Head of caudate nucleus (tissue), 42 donors: ENCODE data around the gene LNX2.

Source experiments
- DNase-seq, 42 donors: peaks; one replicate each; pipeline versions ENCODE4 v3.0.0 to v3.0.0-alpha.2; 2020 to 2021; ENCODE audit warnings: mixed read lengths in 7 of 42
- intact Hi-C: fragments of 100-400 bp; cut with DNase I; formaldehyde crosslinking; loops from one replicate; pipeline ENCODE4 v1.15.0; 2022

Gene LNX2

DNA sequence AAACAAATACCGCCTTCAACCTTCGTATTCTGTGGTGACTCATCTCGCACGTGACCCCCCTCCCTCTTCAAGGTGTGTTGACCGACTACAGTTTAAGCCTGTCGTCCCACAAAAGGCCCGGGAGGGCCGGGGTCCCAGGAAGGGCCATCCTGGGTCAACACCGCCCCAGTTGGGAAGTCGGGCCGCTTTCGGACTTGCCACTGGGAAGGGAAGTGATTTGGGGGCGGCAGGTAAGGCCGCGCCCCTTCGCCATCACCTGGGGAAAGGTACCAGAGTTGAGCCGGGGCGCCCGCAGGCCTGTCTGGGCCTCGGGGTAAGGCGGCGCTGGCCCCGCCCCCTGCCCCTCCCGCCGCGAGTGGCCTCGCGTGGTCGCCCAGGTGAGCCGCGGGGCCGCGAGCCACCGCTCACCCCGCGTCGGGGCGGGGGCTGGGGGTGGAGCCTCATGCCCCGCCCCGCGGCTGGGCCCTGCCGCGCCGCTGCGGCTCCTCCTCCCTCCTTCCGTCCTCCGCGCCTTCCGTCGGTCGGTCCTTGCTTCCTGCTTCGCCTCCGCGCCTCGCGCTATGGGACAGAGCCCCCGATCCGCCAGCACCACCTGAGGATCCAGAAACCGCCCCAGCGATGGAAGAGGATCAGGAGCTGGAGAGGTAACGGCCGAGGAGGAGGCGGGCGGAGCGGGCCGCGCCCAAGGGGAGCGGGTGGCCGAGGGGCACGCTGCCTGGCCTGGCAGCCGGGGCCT lies 1.2 kb upstream of the LNX2 start, which contains the start of gene POLR1D:
POLR1D (plus strand) TSS at position 527 of the 736 bp plus-strand sequence; CDS start at position 619, 92 bp downstream.
- intact Hi-C loops: loop anchor here (10.0 kb wide), 2 partner anchors 167 to 197 kb away; partner anchors contain the start of genes GTF3A and MTIF3
- peak; percentile 50 to 92 (median 83) for DNase-seq

DNA sequence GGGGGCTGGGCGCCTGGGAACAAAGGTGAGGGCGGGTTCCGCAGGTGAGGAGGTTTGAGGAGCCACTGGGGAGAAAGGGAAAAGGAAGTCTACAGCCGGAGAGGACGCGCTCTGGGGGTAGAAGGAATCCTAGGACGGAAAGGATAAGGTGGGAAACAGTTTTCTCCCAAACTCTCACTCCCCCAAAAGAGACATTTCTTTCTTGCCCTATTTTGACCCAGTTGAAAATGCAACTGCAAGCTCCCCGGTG lies 712 bp upstream of the LNX2 start:
- no peak for DNase-seq
- intact Hi-C loops: loop anchor here (10.0 kb wide), 2 partner anchors 166 to 196 kb away; partner anchors contain the start of genes GTF3A and MTIF3

DNA sequence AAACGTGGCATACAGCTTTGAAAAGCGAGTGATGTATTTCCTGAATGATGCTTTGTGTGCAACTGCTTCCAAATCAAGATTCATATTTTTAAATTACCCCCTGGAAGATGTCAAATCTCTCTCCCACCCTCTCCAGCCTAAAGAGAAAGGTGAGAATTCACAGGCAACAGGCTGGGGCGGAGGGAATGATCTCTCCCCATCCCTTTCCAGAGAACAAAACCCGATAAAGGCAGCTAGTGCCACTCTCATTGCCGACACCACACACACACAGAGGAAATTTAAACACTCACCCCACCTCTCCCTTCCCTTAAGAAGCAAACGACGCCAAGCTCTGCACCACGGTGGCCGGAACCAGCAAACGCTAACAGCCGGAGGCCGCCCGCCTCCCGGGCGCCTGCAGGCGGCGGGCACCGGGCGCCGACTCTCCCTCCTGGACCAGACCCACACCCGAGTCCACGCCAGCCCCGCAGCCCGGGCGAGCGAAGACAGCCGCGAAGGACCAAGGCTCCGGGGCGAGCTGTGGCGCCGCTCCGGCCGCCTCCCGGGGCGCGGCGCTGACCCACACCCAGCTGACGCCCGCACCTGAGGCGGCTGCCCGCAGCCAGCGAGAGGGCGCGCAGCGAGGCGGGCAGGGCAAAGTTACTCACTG lies 477 bp downstream of the LNX2 start:
- intact Hi-C loops: loop anchor here (10.0 kb wide), 2 partner anchors 165 to 195 kb away; partner anchors contain the start of genes GTF3A and MTIF3
- peak in 21 of 42 donors; percentile 7 to 64 (median 31) for DNase-seq

DNA sequence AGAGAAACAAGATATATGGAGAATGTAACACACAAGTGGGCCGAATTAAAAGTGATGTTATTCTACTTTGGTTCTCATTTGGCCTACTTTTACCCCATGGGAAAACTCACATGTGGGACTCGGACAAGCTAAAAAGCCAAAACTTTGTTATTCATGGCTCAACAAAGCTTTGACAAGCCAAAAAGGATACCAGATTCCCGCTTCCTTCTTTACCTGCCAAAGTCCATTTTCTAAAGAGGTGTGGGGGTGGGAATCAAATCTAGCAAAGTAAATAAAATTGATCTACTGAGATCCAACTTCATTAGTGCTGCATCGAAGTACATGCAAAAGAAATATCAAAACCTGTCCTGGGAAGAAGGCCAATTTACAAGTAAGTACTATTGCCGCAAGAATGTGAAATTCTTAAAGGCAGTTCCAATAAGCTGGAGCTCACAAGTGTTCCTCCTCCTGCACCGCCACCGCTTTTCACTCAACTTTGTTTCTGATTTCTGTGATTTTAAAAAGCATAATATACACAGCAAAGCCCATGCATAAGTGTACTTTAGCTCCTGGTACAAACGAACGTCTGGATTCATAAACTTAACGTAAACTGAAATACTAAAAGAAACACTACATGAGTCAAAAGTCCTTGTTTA lies 1.1 kb downstream of the LNX2 start:
- intact Hi-C loops: no loop called here
- peak in 4 of 42 donors; percentile 5 to 41 (median 13) for DNase-seq

DNA sequence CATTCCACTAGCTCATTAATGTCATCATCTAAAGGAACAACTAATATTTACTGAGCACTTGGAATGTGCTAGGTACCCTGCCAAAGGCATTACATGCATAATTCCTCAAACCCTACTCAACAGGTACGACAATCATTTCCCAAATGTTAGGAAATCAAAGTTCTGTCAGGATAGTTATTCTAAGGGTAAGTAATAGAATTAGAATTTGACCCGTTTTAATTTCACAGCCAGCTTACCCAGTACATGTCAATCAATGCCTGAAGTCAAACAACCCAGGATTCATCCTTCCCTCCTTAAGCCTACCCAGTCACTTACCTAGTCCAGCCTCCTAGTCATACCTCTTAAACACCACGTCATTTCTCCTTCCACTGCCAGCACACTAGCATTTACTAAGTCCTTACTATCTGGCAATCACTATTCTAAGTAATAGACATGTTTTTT lies 2.4 kb downstream of the LNX2 start:
- intact Hi-C loops: no loop called here

DNA sequence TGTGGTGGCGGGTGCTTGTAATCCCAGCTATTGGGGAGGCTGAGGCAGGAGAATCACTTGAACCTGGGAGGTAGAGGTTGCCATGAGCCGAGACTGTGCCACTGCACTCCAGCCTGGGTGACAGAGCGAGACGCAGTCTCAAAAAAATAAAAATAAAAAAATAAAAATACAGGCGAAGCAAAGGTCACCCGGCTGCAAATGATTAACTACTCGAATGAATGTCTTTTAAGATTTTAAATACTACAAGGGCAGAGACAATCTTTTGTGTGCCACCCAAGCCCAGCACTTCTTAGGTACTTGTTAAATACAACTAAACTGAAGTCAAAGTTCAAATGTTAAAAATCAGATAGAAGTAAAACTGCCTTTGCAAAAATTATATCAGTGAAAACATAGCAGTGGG lies 6.7 kb downstream of the LNX2 start:
- no peak for DNase-seq
- intact Hi-C loops: no loop called here

More for the DNA sequence above, 2.4 kb downstream of the LNX2 start:
- no peak for DNase-seq

DNA sequence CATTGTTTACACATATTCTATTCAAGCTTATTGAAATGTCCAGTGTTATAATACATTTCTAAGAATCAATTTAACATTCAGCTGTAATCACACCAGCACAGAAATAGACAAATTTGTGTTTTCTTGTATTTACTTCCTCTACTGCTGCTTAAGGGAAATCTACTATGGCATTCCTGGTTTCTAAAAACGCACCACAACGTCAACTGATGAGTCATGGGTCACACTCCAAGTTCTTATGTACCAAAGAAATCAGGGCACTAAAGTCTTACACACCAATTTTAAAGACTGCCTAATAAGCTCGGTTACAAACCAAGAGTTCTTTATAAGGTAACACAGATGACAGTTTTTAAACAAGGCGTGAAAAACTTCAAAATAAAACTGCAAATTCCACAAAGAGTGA lies 13.2 kb downstream of the LNX2 start:
- no peak for DNase-seq
- intact Hi-C loops: no loop called here

DNA sequence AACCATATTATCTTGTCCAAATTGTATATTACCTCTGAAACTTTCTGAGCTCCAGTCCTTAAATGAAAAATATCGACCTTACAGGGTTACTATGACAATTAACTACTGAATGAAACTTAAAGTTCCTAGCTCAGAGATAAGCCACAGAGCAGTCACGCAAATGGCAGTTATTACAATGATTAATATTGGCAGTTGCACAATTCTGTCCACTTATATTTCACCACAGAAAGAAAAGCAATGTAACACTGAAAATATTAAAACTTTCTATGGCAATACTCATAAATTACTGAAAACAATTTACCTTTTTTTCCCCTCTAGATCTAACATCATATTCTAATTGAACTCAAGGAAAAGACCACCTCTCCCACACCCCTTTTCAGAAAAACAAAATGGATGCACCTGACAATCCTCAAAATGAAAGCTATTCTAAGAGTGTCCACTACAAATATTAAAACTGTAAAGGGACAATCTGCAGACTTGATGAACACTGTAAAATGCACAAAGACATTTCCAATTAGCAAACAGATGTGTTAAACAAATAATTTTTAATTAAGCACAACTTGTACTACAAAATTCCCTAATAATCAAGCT lies 14.6 kb downstream of the LNX2 start:
- no peak for DNase-seq
- intact Hi-C loops: no loop called here

DNA sequence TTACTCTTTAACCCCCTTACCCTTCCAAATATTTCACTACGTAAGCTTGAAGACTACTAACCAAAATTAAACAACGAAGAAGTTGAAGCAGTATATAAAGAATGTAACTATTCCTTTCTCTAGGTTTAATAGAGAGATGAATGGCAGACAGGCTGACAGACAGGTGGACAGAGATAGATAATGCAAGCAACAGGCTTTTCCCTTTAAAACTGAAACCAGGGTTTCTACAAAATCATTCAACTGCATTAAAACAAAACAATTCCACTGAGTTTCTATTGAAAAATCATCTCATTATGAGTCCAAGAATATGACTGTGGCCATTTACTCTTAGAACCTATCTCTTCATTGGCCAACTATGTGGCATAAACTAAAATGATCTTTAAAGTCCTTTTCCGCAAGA lies 15.2 kb downstream of the LNX2 start:
- DNase-seq: no peak
- intact Hi-C loops: no loop called here

DNA sequence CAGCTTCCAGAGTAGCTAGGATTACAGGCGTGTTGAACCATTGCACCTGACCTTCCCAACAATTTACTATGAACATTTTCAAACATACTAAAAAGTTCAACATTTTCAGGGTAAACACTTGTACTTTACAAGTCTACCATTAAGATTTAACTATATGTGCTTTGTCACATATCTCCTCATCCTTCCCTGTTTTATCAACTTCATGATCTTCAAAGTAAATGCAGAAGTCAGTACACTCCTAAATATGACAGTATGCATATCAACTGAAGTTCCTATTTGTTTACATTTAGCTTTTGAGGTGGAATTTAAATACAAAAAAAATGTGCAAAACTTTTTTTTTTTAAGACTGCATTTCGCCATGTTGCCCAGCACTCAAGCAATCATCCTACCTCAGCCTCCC lies 18.5 kb downstream of the LNX2 start:
- DNase-seq: no peak
- intact Hi-C loops: no loop called here

DNA sequence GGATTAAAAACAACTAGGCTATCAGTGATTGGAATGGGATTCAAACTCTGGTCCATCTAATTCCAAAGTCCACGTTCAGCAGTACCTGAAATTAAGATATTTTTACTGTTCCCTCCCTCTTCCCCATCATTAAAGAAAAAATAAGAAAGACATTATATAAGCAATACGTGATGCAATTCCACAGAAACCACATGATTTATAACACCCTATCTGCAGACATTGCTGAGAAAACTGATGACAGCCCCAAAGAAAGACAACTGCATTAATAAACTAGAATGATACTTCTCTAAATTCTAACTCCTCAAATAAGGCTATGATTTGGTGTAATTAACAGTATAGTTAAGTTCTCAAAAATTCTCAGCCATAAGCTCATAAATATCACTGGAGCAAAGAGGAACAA lies 19.1 kb downstream of the LNX2 start:
- intact Hi-C loops: no loop called here
- DNase-seq: no peak

DNA sequence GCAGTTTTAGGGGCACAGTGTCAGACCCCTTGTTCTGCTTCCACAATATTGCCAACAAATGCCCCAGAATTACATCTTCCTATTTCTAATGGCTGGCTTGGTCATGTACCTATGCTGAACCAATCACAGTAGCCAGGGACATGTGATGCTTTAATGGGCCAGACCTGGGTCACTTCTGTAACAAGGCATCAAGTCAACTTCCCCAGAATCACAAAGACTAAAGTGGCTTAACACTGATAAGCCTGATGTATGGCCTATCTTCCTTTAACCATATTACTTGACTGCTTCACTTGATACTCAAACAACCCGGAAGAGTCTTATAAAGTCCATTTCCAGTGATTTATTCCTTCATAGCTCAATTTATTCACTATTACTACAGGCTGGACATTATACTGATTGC lies 19.6 kb downstream of the LNX2 start:
- intact Hi-C loops: no loop called here
- DNase-seq: no peak

DNA sequence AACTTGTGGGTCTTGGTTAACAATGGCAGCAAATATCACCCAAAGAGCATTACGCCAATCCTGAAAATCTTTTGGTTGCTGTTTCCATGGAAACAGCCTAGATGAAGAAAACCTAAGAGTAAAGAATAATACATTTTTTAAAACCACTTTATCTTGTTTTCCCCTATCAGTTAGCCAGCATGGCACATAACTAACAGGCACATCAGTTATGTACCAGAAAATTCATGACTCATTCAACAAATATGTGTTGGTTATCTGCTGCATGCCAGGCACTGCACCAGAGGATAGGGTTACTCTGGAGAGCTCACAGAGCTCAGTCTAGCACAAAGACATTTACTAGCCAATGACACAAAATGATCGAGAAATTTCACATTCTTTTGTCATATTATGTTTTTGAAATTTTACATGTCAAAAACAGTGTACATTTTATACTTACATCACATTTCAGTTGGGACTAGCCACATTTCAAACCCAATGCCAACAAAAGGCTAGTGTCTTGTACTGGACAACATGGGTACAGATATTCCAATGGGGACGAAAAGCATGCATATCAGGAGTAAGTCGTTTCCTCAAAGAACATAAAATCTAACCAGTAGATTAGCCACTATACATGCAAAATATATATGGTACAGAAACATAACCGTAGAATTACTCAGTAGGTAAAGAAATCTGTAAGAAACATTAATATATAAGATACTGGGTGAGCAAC lies 20.3 kb downstream of the LNX2 start:
- no peak for DNase-seq
- intact Hi-C loops: no loop called here

DNA sequence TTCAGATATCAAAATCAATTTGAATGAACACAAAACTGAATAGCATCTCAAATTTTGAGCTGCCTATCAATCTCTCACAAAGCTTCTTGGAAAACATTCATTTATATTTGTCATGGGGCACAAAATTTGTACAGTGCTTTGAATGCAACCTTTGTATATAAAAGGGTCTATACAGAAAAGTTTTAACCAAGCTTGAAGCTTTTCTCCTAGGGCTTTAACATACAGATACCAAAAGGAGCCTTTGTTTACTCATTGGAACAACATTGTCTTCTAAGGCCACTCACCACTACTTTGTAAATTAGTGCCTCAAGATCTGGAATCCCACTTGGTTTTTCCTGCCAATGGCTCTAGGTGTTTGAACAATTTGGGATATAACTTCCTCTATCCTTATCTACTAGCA lies 21.2 kb downstream of the LNX2 start:
- intact Hi-C loops: no loop called here
- DNase-seq: no peak

DNA sequence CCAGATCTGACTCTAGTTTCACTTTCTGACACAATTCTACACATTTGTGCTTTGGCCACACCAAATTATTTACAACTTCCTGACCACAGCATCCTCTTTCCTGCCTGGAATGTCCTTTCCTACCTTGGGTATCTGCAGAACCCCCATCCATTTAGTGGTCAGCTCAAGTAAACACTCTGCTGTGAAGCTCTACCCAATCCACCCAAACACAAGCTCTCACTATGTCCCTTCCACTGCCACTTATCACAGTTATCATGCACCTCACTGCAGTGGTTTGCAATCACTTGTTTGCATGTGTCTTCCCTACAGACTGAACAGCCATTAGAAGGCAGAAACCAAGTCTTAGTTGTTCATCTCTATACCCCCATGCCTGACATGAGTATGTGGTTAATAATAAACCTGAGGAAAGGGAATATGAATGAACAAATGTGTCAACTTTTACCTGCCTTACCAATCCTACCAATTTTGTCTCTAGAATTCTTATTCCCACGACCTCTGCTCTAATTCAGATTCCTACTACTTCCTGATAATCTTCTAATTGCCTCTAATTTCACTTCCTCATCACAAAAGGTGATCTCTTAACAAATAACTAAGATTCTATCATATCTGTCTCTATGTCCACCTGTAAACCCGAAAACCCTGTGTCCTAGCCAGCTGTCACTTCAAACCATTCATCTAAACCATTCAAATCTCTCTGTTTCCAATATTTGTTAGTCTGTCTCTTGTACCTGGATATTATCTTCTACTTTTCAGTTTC lies 25.1 kb downstream of the LNX2 start:
- DNase-seq: no peak
- intact Hi-C loops: no loop called here

DNA sequence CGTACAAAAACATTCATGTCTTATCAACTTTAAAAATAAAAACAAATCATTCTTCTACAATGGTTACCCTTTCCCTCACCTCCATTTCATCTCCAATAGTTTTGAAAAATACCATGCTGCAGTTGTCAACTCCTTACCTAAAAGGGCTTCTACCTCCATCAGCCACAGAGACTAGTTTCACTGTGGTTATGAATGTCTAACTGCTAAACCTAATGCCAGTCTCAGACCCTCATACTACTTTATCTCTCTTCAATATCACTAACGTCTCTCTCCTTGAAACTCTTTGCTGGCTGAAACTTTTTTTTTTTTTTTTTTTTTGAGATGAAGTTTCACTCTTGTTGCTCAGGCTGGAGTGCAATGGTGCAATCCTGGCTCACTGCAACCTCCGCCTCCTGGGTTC lies 27.1 kb downstream of the LNX2 start:
- intact Hi-C loops: no loop called here
- no peak for DNase-seq

DNA sequence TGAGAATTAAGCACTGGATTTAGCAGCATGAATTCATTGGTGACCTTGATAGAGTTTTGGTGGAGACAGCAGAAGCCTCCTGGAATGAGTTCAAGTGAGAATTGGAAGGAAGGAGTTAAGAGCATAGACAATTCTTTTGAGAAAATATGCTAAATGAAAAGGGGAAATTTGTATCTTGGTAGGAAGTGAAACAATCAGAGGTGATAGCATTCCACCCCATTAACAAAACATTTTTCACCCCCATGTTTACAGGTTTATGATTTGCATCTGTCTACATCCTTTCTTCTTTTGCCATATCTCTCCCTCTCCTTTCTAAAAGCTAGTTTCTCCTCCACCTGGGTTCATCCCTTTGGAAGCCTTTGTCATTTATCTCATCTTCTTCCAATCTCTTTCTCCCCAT lies 27.5 kb downstream of the LNX2 start:
- intact Hi-C loops: no loop called here

DNA sequence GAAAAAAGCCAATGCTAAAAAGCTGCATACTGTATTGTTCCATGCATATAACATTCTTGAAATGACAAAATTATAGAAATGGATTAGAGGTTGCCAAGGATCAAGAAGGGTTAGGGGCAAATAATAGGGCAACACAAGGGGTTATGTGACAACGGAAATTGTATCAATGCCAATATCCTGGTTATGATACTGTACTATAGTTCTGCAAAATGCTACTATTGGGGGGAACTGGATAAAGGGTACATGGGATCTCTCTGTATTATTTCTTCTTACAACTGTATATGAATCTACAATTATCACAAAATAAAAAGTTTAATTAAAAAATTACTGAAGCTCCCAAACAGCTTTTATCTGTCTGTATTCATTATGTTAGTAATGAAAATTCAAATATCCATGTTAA lies 31.9 kb downstream of the LNX2 start:
- intact Hi-C loops: no loop called here
- DNase-seq: no peak

More for the DNA sequence above, 27.5 kb downstream of the LNX2 start:
- DNase-seq: no peak
